Type B pancreatic cell (in vitro differentiated cells): ENCODE results near the gene IFRD2. TPM values are rescaled to one million over a fixed set of nuclear protein-coding genes. Genes with fewer than 3 reads are reported as not detected.
"Not testable (repeated sequence)": the region's sequence is repeated elsewhere in the genome, so short reads cannot be mapped to it uniquely, and the experiment has no call there.

Source experiments
- DNase-seq: peaks from one replicate; pipeline ENCODE4 v3.0.0; 2021; ENCODE audit warnings: mixed read lengths; ENCODE audit not compliant: unreplicated experiment; ENCODE audit errors: extremely low spot score
- H3K27ac Mint-ChIP-seq: 2 replicates; pipeline ENCODE4 v1.8.0; 2021; ENCODE audit warnings: mild to moderate bottlenecking, mixed read lengths
- H3K27me3 Mint-ChIP-seq: 2 replicates; pipeline ENCODE4 v1.8.0; 2021; ENCODE audit warnings: mixed read lengths
- H3K36me3 Mint-ChIP-seq: 2 replicates; pipeline ENCODE4 v1.8.0; 2021; ENCODE audit warnings: mixed read lengths
- H3K4me1 Mint-ChIP-seq: one replicate; pipeline ENCODE4 v1.8.0; 2021; ENCODE audit warnings: mixed read lengths; ENCODE audit not compliant: unreplicated experiment
- H3K4me3 Mint-ChIP-seq: 2 replicates; pipeline ENCODE4 v1.8.0; 2021; ENCODE audit warnings: mild to moderate bottlenecking, mixed read lengths
- H3K9me3 Mint-ChIP-seq: 2 replicates; pipeline ENCODE4 v1.8.0; 2021; ENCODE audit warnings: mixed read lengths
- CTCF ChIP-seq: fragments of 200-600 bp; sonication (generic); conservative IDR thresholded peaks from 2 replicates; pipeline ENCODE4 v1.5.0; 2021; ENCODE audit warnings: antibody characterized with exemption, mild to moderate bottlenecking
- total RNA-seq: library from RNA; stranded (reverse); gene quantifications from 2 replicates; pipeline ENCODE4 v1.2.1, GENCODE V29; 2021; ENCODE audit warnings: low replicate concordance

Gene IFRD2
- total RNA-seq, 1 donor from 2014 or later, result 80.5 TPM

- Mint-ChIP-seq H3K4me1 (peaks cover 24% of the 10 kb centered on the region), H3K36me3 (peaks cover 3% of the 10 kb centered on the region), H3K27me3 (no peaks in the 10 kb centered on the region), H3K9me3 (no peaks in the 10 kb centered on the region), H3K27ac (peak overlapping the region; percentile 51), H3K4me3 (peak overlapping the region; percentile 79)
- TF ChIP-seq CTCF, result no peak
- no peak for DNase-seq
These were observed 46.9 kb downstream of the IFRD2 start for GRCh38 chr3:50245251-50245745.

GRCh38 chr3:50244813-50245212 is 47.4 kb downstream of the IFRD2 start:
- H3K36me3 Mint-ChIP-seq, H3K9me3 Mint-ChIP-seq, H3K27me3 Mint-ChIP-seq, H3K4me3 Mint-ChIP-seq, DNase-seq: not testable (repeated sequence)
- peaks cover 29% of the 10 kb centered on the region for H3K4me1 Mint-ChIP-seq
- H3K27ac Mint-ChIP-seq, result peak overlapping the region; percentile 51

- Mint-ChIP-seq H3K27ac (no peak overlapping the region), H3K4me3 (no peak overlapping the region), H3K4me1 (peaks cover 40% of the 10 kb centered on the region), H3K36me3 (peaks cover 4% of the 10 kb centered on the region), H3K9me3 (no peaks in the 10 kb centered on the region), H3K27me3 (no peaks in the 10 kb centered on the region)
- no peak for TF ChIP-seq CTCF
- DNase-seq, result no peak
These were observed 48.7 kb downstream of the IFRD2 start for GRCh38 chr3:50243543-50243895.

GRCh38 chr3:50242851-50243542 is 49.2 kb downstream of the IFRD2 start:
- Mint-ChIP-seq H3K27ac (peak overlapping the region; percentile 77), H3K4me3 (peak overlapping the region; percentile 41), H3K9me3 (no peaks in the 10 kb centered on the region), H3K36me3 (peaks cover 4% of the 10 kb centered on the region), H3K27me3 (no peaks in the 10 kb centered on the region), H3K4me1 (peaks cover 41% of the 10 kb centered on the region)
- no peak for DNase-seq
- TF ChIP-seq CTCF, result no peak

- no peak for TF ChIP-seq CTCF
- no peaks in the 10 kb centered on the region for H3K27me3 Mint-ChIP-seq
- H3K4me3 Mint-ChIP-seq, result peak overlapping the region; percentile 41
- H3K27ac Mint-ChIP-seq, result peak overlapping the region; percentile 77
- peaks cover 4% of the 10 kb centered on the region for H3K36me3 Mint-ChIP-seq
- no peaks in the 10 kb centered on the region for H3K9me3 Mint-ChIP-seq
- no peak for DNase-seq
- H3K4me1 Mint-ChIP-seq, result peaks cover 45% of the 10 kb centered on the region
These were observed 49.9 kb downstream of the IFRD2 start for GRCh38 chr3:50242381-50242770.

- no peak for DNase-seq
- Mint-ChIP-seq H3K4me1 (peaks cover 45% of the 10 kb centered on the region), H3K27ac (peak overlapping the region; percentile 86), H3K27me3 (no peaks in the 10 kb centered on the region), H3K4me3 (no peak overlapping the region), H3K36me3 (peaks cover 4% of the 10 kb centered on the region), H3K9me3 (no peaks in the 10 kb centered on the region)
- TF ChIP-seq CTCF, result no peak
These were observed 50.4 kb downstream of the IFRD2 start for GRCh38 chr3:50241713-50242380.
